ENCODE data around the gene CXorf65.

DNA sequence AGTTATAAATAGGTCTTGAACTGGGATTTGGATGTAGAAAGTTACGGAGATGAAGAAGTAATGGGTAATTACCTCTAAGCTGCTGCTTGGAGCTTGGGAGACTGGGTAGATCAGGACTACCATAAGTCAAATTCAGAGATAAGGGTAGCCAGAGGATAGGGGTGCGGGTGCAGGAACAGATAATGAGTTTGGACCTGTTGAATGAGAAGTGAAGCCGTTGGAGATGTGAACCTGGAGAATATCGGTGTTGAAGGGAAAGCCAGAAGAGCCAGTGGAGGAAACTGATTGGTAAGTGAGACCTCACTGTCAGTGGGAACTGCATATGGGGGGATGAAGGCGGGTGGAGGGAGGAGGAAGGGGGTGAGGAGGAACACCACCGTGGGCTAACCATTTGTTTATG lies 11.5 kb downstream of the CXorf65 start:
- TF ChIP-seq EZH2phosphoT487 (IDR thresholded peaks at IDR 0.05; ENCODE audit: insufficient read depth, low read depth) (no peak), EZH2 (IDR thresholded peaks at IDR 0.05; ENCODE audit: insufficient read depth, poor library complexity, severe bottlenecking) (no peak)
